Loucy (cell line): Measurements from ENCODE around the gene PLEKHA6.

Experiments
- CTCF ChIP-seq: fragments of 200-600 bp; sonication (generic); conservative IDR thresholded peaks from 2 replicates; pipeline ENCODE4 v1.5.1; 2014; ENCODE audit warnings: mild to moderate bottlenecking, antibody characterized with exemption, low read length
- EZH2phosphoT487 ChIP-seq: fragments of 200-600 bp; IDR thresholded peaks from 2 replicates; pipeline ENCODE4 v1.6.1; 2018; ENCODE audit warnings: antibody characterized with exemption, mild to moderate bottlenecking, moderate library complexity, borderline replicate concordance

- TF ChIP-seq CTCF (no peak), EZH2phosphoT487 (no peak)
Measured at GRCh38 chr1:204373911-204374310, 14.2 kb upstream of the PLEKHA6 start.
